ENCODE measurements around the gene MYO7A. TPM values are rescaled to one million over a fixed set of nuclear protein-coding genes. Genes with fewer than 3 reads are reported as not detected.
A peak's percentile ranks its signal among the peaks of the same experiment; 100 is the strongest.

Gene MYO7A
- total RNA-seq, 1 donor, result 0.43 TPM

GRCh38 chr11:77131560-77131959 is 3.5 kb downstream of the MYO7A start:
- no peak overlapping the region for H3K4me3 ChIP-seq (ENCODE audit: low read depth, low read length)
- no peak for DNase-seq (ENCODE audit: low read depth)

GRCh38 chr11:77135069-77135468 is 7.0 kb downstream of the MYO7A start:
- no peak for DNase-seq (ENCODE audit: low read depth)
- H3K4me3 ChIP-seq (ENCODE audit: low read depth, low read length), result no peak overlapping the region
- TF ChIP-seq CTCF (IDR thresholded peaks at IDR 0.05; ENCODE audit: insufficient read depth, low read depth, low read length), result no peak

More at GRCh38 chr11:77131560-77131959, 3.5 kb downstream of the MYO7A start:
- TF ChIP-seq CTCF (IDR thresholded peaks at IDR 0.05; ENCODE audit: insufficient read depth, low read depth, low read length), result no peak

GRCh38 chr11:77136074-77136473 is 8.0 kb downstream of the MYO7A start:
- no peak for TF ChIP-seq CTCF (IDR thresholded peaks at IDR 0.05; ENCODE audit: insufficient read depth, low read depth, low read length)
- H3K4me3 ChIP-seq (ENCODE audit: low read depth, low read length), result no peak overlapping the region
- DNase-seq (ENCODE audit: low read depth), result peak; percentile 17

GRCh38 chr11:77136784-77137420 is 8.9 kb downstream of the MYO7A start:
- no peak for DNase-seq (ENCODE audit: low read depth)
- TF ChIP-seq CTCF (IDR thresholded peaks at IDR 0.05; ENCODE audit: insufficient read depth, low read depth, low read length), result no peak
- no peak overlapping the region for H3K4me3 ChIP-seq (ENCODE audit: low read depth, low read length)

GRCh38 chr11:77137421-77137820 is 9.4 kb downstream of the MYO7A start:
- no peak overlapping the region for H3K4me3 ChIP-seq (ENCODE audit: low read depth, low read length)
- no peak for TF ChIP-seq CTCF (IDR thresholded peaks at IDR 0.05; ENCODE audit: insufficient read depth, low read depth, low read length)
- DNase-seq (ENCODE audit: low read depth), result no peak

GRCh38 chr11:77138106-77138649 is 10.1 kb downstream of the MYO7A start:
- no peak overlapping the region for H3K4me3 ChIP-seq (ENCODE audit: low read depth, low read length)
- DNase-seq (ENCODE audit: low read depth), result no peak
- TF ChIP-seq CTCF (IDR thresholded peaks at IDR 0.05; ENCODE audit: insufficient read depth, low read depth, low read length), result no peak

- TF ChIP-seq CTCF (IDR thresholded peaks at IDR 0.05; ENCODE audit: insufficient read depth, low read depth, low read length), result no peak
- DNase-seq (ENCODE audit: low read depth), result no peak
- H3K4me3 ChIP-seq (ENCODE audit: low read depth, low read length), result no peak overlapping the region
Measured at GRCh38 chr11:77139201-77139600, 11.2 kb downstream of the MYO7A start.
